Measurements from ENCODE around the gene HNMT.

HNMT gene

GRCh38 chr2:137942833-137943677 is 21.2 kb upstream of the HNMT start:
- Histone ChIP-seq H3K27me3 (ENCODE audit: insufficient read depth, low read depth) (no peaks in the 10 kb centered on the region), H4K20me1 (ENCODE audit: insufficient read depth) (no peaks in the 10 kb centered on the region), H3K4me2 (no peak overlapping the region), H2AFZ (ENCODE audit: low read depth) (no peak overlapping the region), H3K4me3 (IDR thresholded peaks at IDR 0.05; ENCODE audit: insufficient read depth, low read depth, low read length) (no peak overlapping the region), H3K4me1 (ENCODE audit: low read depth, poor library complexity, severe bottlenecking) (no peaks in the 10 kb centered on the region), H3K27ac (no peak overlapping the region), H3K9ac (no peak overlapping the region), H3K36me3 (ENCODE audit: insufficient read depth) (no peaks in the 10 kb centered on the region), H3K79me2 (ENCODE audit: insufficient read depth, low read depth) (no peaks in the 10 kb centered on the region)
- TF ChIP-seq CTCF (conservative IDR thresholded peaks at IDR 0.05; ENCODE audit: low read depth, low read length): no peak

- Histone ChIP-seq H3K36me3 (ENCODE audit: insufficient read depth) (no peaks in the 10 kb centered on the region), H3K9ac (no peak overlapping the region), H3K4me2 (no peak overlapping the region), H3K4me1 (ENCODE audit: low read depth, poor library complexity, severe bottlenecking) (no peaks in the 10 kb centered on the region), H3K27ac (no peak overlapping the region), H3K79me2 (ENCODE audit: insufficient read depth, low read depth) (no peaks in the 10 kb centered on the region), H2AFZ (ENCODE audit: low read depth) (no peak overlapping the region), H3K4me3 (IDR thresholded peaks at IDR 0.05; ENCODE audit: insufficient read depth, low read depth, low read length) (no peak overlapping the region), H3K27me3 (ENCODE audit: insufficient read depth, low read depth) (no peaks in the 10 kb centered on the region), H4K20me1 (ENCODE audit: insufficient read depth) (no peaks in the 10 kb centered on the region)
- TF ChIP-seq CTCF (conservative IDR thresholded peaks at IDR 0.05; ENCODE audit: low read depth, low read length): no peak
Observed at GRCh38 chr2:137943678-137944347, 20.5 kb upstream of the HNMT start.

GRCh38 chr2:137944714-137945113 is 19.6 kb upstream of the HNMT start:
- Histone ChIP-seq H3K9ac (no peak overlapping the region), H3K79me2 (ENCODE audit: insufficient read depth, low read depth) (no peaks in the 10 kb centered on the region), H3K27me3 (ENCODE audit: insufficient read depth, low read depth) (no peaks in the 10 kb centered on the region), H3K36me3 (ENCODE audit: insufficient read depth) (no peaks in the 10 kb centered on the region), H2AFZ (ENCODE audit: low read depth) (no peak overlapping the region), H3K27ac (no peak overlapping the region), H3K4me2 (no peak overlapping the region), H3K4me1 (ENCODE audit: low read depth, poor library complexity, severe bottlenecking) (no peaks in the 10 kb centered on the region), H4K20me1 (ENCODE audit: insufficient read depth) (no peaks in the 10 kb centered on the region), H3K4me3 (IDR thresholded peaks at IDR 0.05; ENCODE audit: insufficient read depth, low read depth, low read length) (no peak overlapping the region)
- TF ChIP-seq CTCF (conservative IDR thresholded peaks at IDR 0.05; ENCODE audit: low read depth, low read length): no peak

- Histone ChIP-seq H3K9ac (no peak overlapping the region), H3K4me2 (no peak overlapping the region), H3K36me3 (ENCODE audit: insufficient read depth) (no peaks in the 10 kb centered on the region), H3K4me3 (IDR thresholded peaks at IDR 0.05; ENCODE audit: insufficient read depth, low read depth, low read length) (no peak overlapping the region), H3K4me1 (ENCODE audit: low read depth, poor library complexity, severe bottlenecking) (no peaks in the 10 kb centered on the region), H3K79me2 (ENCODE audit: insufficient read depth, low read depth) (no peaks in the 10 kb centered on the region), H3K27me3 (ENCODE audit: insufficient read depth, low read depth) (no peaks in the 10 kb centered on the region), H2AFZ (ENCODE audit: low read depth) (no peak overlapping the region), H4K20me1 (ENCODE audit: insufficient read depth) (no peaks in the 10 kb centered on the region), H3K27ac (no peak overlapping the region)
- TF ChIP-seq CTCF (conservative IDR thresholded peaks at IDR 0.05; ENCODE audit: low read depth, low read length): no peak
Observed at GRCh38 chr2:137945229-137945628, 19.0 kb upstream of the HNMT start.

Data from KMS-11 (cell line).